ENCODE data around the gene MTCP1. TPM values are rescaled to one million over a fixed set of nuclear protein-coding genes. Genes with fewer than 3 reads are reported as not detected.

Gene MTCP1
- total RNA-seq, 2 experiments from 2014 or later: 17.0 to 18.9 TPM

- Histone ChIP-seq H3K4me3 (ENCODE audit: low read length) (no peak overlapping the region), H3K9me3 (ENCODE audit: control insufficient read depth in 1 of 2, insufficient read depth in 1 of 2, low read length in 2 of 2) (no peaks in the 10 kb centered on the region), H3K4me1 (ENCODE audit: insufficient read depth, low read length) (peaks cover 3% of the 10 kb centered on the region), H3K27ac (ENCODE audit: low read depth in 1 of 2, low read length in 2 of 2) (no peak overlapping the region), H3K36me3 (ENCODE audit: insufficient read depth, low read length) (peaks cover 14% of the 10 kb centered on the region), H3K27me3 (ENCODE audit: control insufficient read depth in 1 of 2, insufficient read depth in 2 of 2, low read length in 2 of 2) (no peaks in the 10 kb centered on the region)
- Mint-ChIP-seq H3K27me3 (no peaks in the 10 kb centered on the region), H3K27ac (peak overlapping the region; percentile 64), H3K36me3 (ENCODE audit: low read depth) (peaks cover 61% of the 10 kb centered on the region), H3K9me3 (no peaks in the 10 kb centered on the region), H3K4me3 (no peak overlapping the region), H3K4me1 (ENCODE audit: low read depth) (peaks cover 38% of the 10 kb centered on the region)
- ChIA-PET CTCF (no interaction called here), POLR2A (no interaction called here)
- intact Hi-C loops (cut with DNase I, micrococcal nuclease): no loop called here
- ATAC-seq (ENCODE audit: poor library complexity): no peak
- TF ChIP-seq CTCF (IDR thresholded peaks at IDR 0.05): no peak
- no peak for DNase-seq
These were observed 24.7 kb downstream of the MTCP1 start for GRCh38 chrX:155046129-155046810.

- H3K4me1 ChIP-seq (ENCODE audit: insufficient read depth, low read length): no peaks in the 10 kb centered on the region
- Mint-ChIP-seq H3K9me3 (no peaks in the 10 kb centered on the region), H3K4me1 (ENCODE audit: low read depth) (peaks cover 42% of the 10 kb centered on the region), H3K36me3 (ENCODE audit: low read depth) (peaks cover 62% of the 10 kb centered on the region), H3K4me3 (no peak overlapping the region), H3K27ac (no peak overlapping the region), H3K27me3 (no peaks in the 10 kb centered on the region)
- intact Hi-C loops (cut with DNase I, micrococcal nuclease): no loop called here
- POLR2A ChIA-PET: no interaction called here
- ATAC-seq (ENCODE audit: poor library complexity): no peak
- DNase-seq: no peak
- CTCF ChIA-PET: no interaction called here
- TF ChIP-seq CTCF (IDR thresholded peaks at IDR 0.05): no peak
- H3K9me3 ChIP-seq (ENCODE audit: control insufficient read depth in 1 of 2, insufficient read depth in 1 of 2, low read length in 2 of 2): no peaks in the 10 kb centered on the region
- no peaks in the 10 kb centered on the region for H3K27me3 ChIP-seq (ENCODE audit: control insufficient read depth in 1 of 2, insufficient read depth in 2 of 2, low read length in 2 of 2)
- no peak overlapping the region for H3K4me3 ChIP-seq (ENCODE audit: low read length)
- peaks cover 20% of the 10 kb centered on the region for H3K36me3 ChIP-seq (ENCODE audit: insufficient read depth, low read length)
- no peak overlapping the region for H3K27ac ChIP-seq (ENCODE audit: low read depth in 1 of 2, low read length in 2 of 2)
These were observed 35.2 kb downstream of the MTCP1 start for GRCh38 chrX:155035688-155036087.

- CTCF ChIA-PET: no interaction called here
- Histone ChIP-seq H3K4me3 (ENCODE audit: low read length) (no peak overlapping the region), H3K9me3 (ENCODE audit: control insufficient read depth in 1 of 2, insufficient read depth in 1 of 2, low read length in 2 of 2) (no peaks in the 10 kb centered on the region), H3K4me1 (ENCODE audit: insufficient read depth, low read length) (peaks cover 8% of the 10 kb centered on the region), H3K27ac (ENCODE audit: low read depth in 1 of 2, low read length in 2 of 2) (no peak overlapping the region), H3K36me3 (ENCODE audit: insufficient read depth, low read length) (peaks cover 20% of the 10 kb centered on the region), H3K27me3 (ENCODE audit: control insufficient read depth in 1 of 2, insufficient read depth in 2 of 2, low read length in 2 of 2) (no peaks in the 10 kb centered on the region)
- TF ChIP-seq CTCF (IDR thresholded peaks at IDR 0.05): no peak
- peaks cover 41% of the 10 kb centered on the region for H3K36me3 Mint-ChIP-seq (ENCODE audit: low read depth)
- no peak overlapping the region for H3K27ac Mint-ChIP-seq
- intact Hi-C loops (cut with DNase I, micrococcal nuclease): no loop called here
- no peak for DNase-seq
- peaks cover 46% of the 10 kb centered on the region for H3K4me1 Mint-ChIP-seq (ENCODE audit: low read depth)
- H3K9me3 Mint-ChIP-seq: no peaks in the 10 kb centered on the region
- no peak for ATAC-seq (ENCODE audit: poor library complexity)
- H3K4me3 Mint-ChIP-seq: no peak overlapping the region
- POLR2A ChIA-PET: no interaction called here
- no peaks in the 10 kb centered on the region for H3K27me3 Mint-ChIP-seq
These were observed 39.3 kb downstream of the MTCP1 start for GRCh38 chrX:155031657-155032056.
